ENCODE data around the gene MYL1.

The MYL1 gene

DNA sequence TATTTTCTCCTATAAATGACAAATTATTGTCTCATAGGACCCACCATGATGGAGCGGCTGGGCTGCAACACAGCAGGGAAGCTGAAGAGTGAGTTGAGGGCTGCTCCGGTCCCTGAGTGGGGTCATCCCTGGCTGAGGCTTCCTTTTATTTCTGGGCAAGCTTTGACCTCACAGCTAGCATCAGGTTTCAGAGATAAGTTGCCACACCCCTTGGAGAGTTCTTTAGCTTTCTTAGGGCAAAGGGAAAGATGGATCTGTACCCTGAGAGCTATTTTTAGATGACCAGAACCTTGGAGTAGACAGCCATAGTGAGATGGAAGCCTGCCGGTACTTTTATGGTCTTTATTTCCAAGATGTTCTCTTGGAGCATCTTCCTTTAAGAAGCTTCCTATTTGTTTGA lies 11.5 kb downstream of the MYL1 start:
- ChIA-PET POLR2A (no interaction called here), CTCF (interaction anchor here (1.1 to 1.8 kb wide), 4 partner anchors 9 to 70 kb away, joined by 3 to 9 read pairs (median 4); no protein-coding TSS in a partner anchor)
- TF ChIP-seq, protein P1, sequence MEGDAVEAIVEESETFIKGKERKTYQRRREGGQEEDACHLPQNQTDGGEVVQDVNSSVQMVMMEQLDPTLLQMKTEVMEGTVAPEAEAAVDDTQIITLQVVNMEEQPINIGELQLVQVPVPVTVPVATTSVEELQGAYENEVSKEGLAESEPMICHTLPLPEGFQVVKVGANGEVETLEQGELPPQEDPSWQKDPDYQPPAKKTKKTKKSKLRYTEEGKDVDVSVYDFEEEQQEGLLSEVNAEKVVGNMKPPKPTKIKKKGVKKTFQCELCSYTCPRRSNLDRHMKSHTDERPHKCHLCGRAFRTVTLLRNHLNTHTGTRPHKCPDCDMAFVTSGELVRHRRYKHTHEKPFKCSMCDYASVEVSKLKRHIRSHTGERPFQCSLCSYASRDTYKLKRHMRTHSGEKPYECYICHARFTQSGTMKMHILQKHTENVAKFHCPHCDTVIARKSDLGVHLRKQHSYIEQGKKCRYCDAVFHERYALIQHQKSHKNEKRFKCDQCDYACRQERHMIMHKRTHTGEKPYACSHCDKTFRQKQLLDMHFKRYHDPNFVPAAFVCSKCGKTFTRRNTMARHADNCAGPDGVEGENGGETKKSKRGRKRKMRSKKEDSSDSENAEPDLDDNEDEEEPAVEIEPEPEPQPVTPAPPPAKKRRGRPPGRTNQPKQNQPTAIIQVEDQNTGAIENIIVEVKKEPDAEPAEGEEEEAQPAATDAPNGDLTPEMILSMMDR (IDR thresholded peaks at IDR 0.05; ENCODE audit: control extremely low read depth, extremely low read depth, low read depth, missing control alignments): no peak
- DNase-seq (ENCODE audit: extremely low spot score): no peak

DNA sequence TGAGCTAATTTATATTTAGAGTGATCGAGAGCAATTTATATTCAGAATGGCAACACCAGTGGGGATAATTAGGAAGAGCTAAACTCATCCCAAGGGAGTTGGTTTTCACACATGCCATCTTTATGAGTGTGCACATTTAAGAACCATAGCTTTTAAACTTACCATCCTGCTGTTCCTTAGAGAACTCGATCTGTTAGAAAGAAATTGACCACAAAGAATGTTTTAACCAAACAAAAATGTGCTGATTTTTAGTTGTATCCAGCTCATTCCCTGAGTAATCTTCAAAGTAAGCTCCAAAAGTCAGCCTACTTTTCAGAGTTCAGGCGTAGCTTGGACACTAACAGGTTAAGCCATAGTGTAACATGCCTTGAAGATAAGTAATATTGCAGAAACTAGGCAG lies 12.6 kb downstream of the MYL1 start:
- POLR2A ChIA-PET: no interaction called here
- TF ChIP-seq, protein P1 (IDR thresholded peaks at IDR 0.05; ENCODE audit: control extremely low read depth, extremely low read depth, low read depth, missing control alignments): no peak
- CTCF ChIA-PET: interaction anchor here (1.3 to 1.4 kb wide), 2 partner anchors 10 to 11 kb away, joined by 5 to 9 read pairs; no protein-coding TSS in a partner anchor
- DNase-seq (ENCODE audit: extremely low spot score): no peak

- DNase-seq (ENCODE audit: extremely low spot score): no peak
- CTCF ChIA-PET: no interaction called here
- POLR2A ChIA-PET: no interaction called here
- TF ChIP-seq, protein P1 (IDR thresholded peaks at IDR 0.05; ENCODE audit: control extremely low read depth, extremely low read depth, low read depth, missing control alignments): no peak
Measured at GRCh38 chr2:210299866-210300373, 15.1 kb downstream of the MYL1 start.

DNA sequence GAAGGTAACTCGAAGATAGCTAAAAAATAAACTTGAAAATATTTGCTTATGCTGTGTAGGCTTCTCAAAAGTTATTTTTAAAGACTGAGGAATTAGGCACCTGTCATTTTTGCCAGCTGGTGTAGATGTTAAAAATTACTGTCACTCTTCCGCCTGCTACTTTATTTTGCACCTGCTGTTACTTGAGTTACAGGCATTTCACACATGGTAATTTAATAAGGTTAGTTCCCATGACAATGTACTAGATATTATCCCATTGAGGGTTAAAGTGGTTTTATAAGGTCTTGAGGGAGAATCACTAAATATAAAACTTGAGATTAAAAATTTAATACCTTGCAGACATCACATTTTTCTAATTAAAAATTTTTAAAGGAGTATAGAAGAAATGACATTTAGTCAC lies 26.6 kb downstream of the MYL1 start:
- no peak for DNase-seq (ENCODE audit: extremely low spot score)
- POLR2A ChIA-PET: no interaction called here
- TF ChIP-seq, protein P1 (IDR thresholded peaks at IDR 0.05; ENCODE audit: control extremely low read depth, extremely low read depth, low read depth, missing control alignments): no peak
- CTCF ChIA-PET: interaction anchor here (0.7 kb wide), 1 partner anchor 13 kb away, joined by 3 read pairs; no protein-coding TSS in a partner anchor

DNA sequence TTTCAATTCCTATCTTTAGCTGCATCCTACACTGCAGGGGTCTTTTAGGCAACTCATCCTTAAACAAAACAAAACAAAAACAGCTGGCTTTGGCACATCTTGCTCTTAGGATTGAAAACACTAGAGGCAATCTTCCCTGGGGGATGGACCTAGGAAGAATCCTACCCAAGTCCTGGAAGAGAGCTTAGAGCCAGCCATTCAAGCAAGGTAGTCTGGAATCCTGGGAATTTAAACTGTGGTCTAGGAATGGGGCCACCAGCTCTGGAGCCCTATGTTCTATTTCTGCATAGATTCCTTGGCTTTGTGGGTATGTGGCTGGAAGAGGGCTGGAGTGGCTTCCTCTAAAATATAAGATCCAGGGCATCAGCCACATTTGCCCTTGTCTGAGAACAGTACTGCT lies 27.7 kb downstream of the MYL1 start:
- TF ChIP-seq, protein P1 (IDR thresholded peaks at IDR 0.05; ENCODE audit: control extremely low read depth, extremely low read depth, low read depth, missing control alignments): no peak
- POLR2A ChIA-PET: no interaction called here
- no peak for DNase-seq (ENCODE audit: extremely low spot score)
- CTCF ChIA-PET: no interaction called here

- no peak for DNase-seq (ENCODE audit: extremely low spot score)
- POLR2A ChIA-PET: no interaction called here
- CTCF ChIA-PET: interaction anchor here (1.4 kb wide), 2 partner anchors 8 to 10 kb away, joined by 3 to 5 read pairs; no protein-coding TSS in a partner anchor
Measured at GRCh38 chr2:210286123-210286680, 28.8 kb downstream of the MYL1 start.

More at GRCh38 chr2:210286123-210286680, 28.8 kb downstream of the MYL1 start:
- TF ChIP-seq, protein P1 (IDR thresholded peaks at IDR 0.05; ENCODE audit: control extremely low read depth, extremely low read depth, low read depth, missing control alignments): no peak

Data from GM10248 (cell line).